IPS-11a (cell line): ENCODE measurements around the gene FOXJ3.

Source experiments
- H3K4me3 ChIP-seq: one replicate; pipeline ENCODE4 v1.5.1; 2013; ENCODE audit warnings: low read depth, low read length, control low read depth

FOXJ3 gene

DNA sequence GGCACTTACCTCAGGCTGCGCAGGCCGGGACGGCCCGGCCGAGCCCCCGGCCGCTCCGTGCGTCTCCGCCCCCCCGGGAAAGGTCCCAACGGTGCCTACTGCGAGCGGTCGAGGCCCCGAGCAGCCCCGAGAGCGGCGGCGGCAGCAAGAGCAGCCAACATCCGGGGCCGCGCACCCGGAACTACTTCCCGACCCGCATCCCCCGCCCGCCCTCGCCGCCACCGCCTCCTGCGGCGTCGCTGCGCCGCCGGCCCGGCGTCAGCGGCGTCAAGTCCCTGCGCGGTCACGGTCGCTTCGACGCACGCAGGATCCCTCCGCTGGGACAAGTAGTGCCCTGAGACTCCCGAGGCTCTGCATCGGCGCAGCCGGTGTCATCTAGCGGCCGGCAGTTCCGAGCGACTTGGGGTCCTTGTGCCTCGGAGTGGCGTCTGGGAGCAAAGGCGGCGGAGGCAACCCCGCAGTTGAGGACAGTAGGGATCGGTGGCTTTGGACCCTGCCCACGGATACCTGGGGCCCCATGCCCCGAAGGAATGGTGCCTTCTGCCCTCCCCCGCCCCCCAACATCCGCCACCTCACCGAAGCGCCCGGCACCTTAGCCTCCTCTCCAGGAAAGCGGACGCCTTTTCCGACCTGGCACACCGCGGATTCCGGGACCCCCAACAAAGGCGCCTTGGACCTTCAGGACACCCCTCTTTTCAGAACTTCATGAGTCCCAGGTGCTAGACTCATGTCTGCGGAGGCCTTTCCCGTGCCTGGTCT, at the start of gene FOXJ3:
TSS of gene FOXJ3 (minus strand) at position 186 of the 759 bp plus-strand sequence. CDS start 24,142 bp downstream, outside the sequence.
- peak within 1 kb of the TSS; percentile 83 for H3K4me3 ChIP-seq

DNA sequence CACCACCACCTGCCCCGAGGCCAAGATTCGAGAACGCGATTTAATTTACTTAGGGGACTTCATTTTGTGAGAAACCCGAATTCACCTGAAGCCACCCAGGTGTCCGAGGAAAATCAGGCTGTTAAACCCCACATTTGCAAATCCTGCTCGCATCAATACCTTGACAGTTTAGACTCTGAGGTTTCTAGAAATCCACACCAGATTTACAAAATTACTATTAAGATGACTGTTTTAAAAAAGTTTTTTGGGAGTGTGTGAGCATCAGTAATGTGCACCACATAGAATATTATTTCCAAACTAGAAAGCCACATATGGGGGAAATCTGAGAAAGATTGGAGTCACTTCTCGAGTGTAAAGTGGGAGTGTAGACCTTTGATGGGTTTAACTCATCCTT, 46.2 kb upstream of the FOXJ3 start:
- peak overlapping the region; percentile 64 for H3K4me3 ChIP-seq

DNA sequence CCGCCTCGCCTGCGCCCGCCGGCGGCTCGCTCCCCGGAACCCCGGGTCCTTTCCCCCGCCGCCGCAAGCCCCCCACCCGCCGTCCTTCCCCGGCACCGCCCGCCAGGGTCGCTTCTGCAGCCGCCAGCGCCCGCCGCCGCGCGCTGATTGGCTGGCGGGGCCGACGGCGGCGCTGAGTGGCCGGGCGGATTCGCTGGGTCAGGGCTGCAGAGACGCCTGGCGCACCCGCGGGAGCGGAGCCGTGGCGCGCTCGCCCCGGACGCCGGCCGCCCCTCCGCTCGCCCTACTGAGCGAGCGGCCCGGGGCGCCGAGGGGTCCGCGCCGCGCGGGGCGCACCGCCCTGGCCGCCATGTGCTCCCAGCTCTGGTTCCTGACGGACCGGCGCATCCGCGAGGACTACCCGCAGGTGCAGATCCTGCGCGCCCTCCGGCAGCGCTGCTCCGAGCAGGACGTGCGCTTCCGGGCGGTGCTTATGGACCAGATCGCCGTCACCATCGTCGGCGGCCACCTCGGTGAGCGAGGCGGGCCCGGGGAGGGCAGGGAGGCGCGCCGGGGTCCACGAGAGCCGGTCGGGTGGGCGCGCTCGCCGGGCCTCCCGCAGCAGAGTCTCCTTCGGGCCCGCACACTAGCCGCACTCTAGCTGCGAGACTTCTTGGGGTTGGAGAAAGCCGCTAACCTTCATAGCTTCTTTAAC, 45.7 kb upstream of the FOXJ3 start, which contains the start of gene RIMKLA:
TSS of gene RIMKLA (plus strand) at position 207 of the 694 bp plus-strand sequence. CDS start at position 350, 143 bp downstream.
- H3K4me3 ChIP-seq, result peak within 1 kb of the TSS; percentile 64

DNA sequence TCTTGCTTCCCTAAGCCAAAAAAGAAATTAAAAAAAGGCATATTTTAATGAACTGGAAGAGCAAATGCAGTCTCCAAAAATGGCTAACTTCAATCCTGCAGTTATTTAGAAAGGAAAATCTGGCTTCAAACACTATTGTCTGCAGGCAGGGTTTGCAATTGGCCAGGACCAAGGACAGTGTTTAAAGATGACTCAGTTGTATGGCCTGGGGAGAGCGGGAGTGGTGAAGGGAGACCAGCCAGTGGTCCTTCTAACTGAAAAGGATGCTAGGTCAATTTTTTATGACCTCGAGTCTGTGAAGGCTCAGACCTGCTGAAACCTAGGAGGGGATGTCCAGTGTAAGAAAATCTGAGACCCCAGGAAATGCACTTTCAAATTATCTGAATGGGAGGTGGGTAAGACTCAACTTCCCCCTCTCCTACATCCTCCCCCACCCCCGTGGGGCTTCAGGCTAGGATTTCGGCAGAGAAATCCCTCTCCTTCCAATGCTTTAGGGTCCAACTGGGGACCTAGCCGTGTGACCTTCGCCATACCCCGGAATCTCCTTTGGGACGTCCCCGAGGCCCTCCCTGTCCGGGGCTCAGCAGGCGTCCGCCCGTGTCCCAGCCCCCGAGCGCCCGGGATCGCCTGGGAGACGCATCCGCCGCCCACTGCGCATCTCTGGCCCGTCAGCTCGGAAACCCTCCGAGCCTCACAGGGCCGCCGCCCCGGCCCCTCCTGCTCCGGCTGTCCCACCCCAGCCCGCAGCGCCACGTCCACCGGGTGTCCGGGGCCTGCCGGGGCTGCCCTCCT, 45.0 kb upstream of the FOXJ3 start:
- peak overlapping the region; percentile 64 for H3K4me3 ChIP-seq

DNA sequence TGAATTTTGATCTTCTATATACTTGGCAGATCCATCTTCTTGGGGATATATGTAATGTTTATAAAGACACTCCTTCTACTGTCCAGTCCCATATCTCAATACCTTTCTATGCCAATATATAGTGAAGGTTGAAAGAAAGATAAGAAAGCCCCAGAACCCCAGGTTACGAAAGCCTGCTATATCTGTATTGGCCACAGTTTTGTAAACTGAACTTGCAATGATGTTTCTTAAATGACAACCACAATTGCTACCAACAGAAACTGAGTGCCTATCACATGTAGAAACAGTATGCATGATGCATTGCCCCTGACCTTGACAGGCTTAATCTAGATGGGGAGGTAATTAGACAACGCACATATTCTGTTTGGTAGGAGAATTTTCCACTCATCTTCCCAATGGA, 37.8 kb upstream of the FOXJ3 start:
- no peak overlapping the region for H3K4me3 ChIP-seq

DNA sequence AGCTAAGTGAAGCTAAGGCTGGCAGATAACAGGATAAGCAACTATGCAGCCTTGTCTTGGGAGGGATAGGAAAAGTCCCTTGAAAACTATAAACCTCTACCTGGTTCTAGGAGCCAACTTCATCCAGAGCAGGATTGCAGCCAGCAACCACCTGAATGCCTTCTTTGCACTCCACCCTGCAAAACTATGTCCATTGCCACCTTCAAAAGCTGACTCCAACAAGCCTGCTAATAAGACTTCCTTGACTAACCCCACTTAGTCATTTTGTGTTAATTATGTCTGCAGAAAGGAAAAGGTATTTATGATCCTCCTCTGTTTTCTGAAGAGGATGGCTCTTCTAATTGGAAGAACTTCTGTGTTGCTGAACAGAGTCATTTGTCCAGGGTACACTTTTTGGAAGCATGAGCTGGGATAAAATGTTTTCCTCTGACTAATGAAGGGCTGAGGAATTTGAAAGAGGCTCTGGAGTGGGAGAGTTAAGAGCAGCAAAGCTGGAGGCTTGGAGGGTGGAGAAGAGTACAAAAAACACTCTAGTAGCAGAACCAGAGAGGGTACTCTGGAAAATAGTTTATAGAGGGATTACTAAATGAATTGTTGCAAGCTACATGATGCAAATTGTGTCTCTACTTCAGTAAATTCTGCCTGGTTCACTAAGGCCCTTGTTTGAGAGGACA, 36.0 kb upstream of the FOXJ3 start:
- H3K4me3 ChIP-seq, result no peak overlapping the region

DNA sequence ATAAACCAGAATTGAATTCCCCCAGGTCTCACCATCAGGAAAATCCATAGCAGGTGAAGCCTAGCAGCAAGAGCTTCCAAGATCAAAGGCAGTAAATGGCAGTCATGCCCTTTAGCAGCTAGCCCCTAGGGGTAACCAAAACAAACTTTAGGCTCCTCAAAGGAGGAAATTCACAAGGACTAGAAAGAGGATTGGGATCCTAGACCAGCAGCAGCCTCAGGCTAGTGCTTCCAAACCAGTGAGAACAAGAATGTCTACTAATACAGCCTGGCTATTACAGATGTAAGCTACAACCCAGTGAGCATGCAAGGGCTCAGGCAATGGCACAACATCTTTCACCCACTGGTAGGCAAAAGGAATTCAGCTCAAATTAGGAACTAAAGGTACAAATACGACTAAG, 34.4 kb upstream of the FOXJ3 start:
- H3K4me3 ChIP-seq, result no peak overlapping the region

DNA sequence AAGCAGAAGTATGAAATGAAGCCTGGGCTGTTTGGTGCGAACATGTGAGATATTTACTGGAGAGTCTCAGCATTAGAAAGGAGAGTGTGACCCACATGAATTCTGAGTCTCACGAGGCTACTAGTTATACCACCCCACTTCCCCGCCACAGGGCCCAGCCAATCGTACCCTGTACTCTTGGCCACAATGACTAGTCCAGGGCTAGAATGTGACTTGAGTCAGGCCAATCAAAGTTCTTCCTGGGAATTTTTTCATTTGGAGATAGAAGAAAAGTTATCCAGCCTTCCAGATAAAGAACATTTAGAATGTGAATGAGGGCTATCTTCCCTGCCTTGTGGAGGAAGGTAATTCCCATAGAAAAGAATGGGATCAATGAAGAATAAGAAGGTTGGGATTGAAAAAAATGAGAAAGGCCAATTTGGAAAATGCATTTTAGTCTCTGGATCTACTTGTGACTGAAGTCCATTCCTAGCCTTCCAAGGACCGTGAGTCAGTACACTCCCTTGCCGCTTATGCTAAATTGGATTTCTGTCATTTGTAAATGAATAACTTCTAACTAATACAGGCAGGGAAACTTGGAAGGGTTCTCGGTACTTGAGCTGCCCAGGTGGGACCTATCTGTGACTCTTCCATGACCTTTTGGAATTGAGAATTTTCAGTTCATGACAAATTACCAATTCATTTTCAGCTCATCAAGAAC, 33.2 kb upstream of the FOXJ3 start:
- H3K4me3 ChIP-seq, result no peak overlapping the region

DNA sequence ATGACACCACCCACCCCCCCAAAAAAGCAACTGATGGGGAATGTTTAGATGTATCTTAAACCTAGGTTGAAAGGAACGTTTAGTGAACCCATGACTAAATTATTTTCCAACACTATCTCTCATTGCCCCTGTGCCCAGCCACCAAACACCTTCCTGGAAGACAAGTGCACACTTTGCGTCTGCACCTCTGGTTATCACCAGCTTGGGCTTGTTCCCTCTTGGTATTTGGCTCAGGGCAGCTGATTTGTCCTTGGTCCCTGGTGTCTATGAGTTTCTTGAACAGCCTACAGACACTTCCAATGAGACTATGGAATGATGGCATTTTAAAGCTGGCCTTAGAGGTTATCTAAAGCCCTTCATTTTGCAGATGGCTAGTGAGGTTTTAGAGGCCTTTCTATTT, 30.1 kb upstream of the FOXJ3 start:
- no peak overlapping the region for H3K4me3 ChIP-seq

DNA sequence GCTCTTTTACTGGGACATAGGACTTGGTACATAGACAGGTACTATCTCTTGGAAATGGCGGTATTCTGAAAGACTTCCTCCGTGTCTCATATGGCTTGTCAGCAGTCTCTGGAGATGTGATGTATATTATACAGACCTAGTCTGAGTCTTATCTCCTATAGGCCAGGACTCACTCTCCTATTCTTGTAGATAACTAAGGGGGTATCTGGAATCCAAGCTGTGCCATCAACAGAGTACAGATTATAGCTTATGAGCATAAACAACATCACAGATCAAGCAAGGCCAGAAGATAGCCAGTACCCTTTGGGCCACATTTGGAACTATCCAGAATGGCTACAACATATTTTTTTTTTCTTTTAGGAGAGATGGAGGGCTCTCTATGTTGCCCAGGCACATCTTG, 29.5 kb upstream of the FOXJ3 start:
- no peak overlapping the region for H3K4me3 ChIP-seq

DNA sequence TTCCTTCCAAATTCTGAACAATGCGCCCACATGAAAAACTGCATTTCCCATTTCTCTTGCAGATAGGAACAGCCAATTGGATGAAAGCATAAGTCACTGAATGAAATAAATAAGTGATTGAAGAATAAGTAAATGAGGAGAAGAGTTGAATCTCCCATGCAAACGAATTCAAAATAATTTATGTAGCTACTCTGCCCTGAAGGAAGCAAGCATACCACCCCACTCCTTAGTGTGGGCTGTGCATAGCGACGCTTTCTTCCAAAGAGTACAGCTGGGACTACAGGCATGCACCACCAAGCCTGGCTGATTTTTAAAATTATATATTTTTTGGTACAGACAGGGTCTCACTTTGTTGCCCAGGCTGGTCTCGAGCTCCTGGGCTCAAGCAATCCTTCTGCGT, 29.1 kb upstream of the FOXJ3 start:
- no peak overlapping the region for H3K4me3 ChIP-seq

DNA sequence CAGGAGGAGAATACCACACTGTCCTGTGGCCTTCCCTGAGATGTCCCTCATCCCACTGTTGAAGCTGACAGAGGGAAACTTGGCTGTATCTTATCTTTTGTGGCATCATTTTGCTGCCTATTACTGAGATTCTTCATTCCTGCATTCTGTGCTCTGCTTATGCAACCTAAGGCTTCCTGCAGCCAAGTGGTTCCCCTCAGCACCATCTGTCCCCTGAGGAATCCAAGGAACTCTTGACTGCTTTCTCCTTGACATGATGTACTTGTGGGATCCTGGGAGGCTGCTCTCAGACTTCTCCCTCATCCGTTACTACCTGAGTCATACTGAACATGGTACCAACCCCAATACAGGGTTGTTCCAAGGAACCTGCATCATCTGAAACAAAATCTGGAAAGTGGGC, 24.4 kb upstream of the FOXJ3 start:
- no peak overlapping the region for H3K4me3 ChIP-seq

DNA sequence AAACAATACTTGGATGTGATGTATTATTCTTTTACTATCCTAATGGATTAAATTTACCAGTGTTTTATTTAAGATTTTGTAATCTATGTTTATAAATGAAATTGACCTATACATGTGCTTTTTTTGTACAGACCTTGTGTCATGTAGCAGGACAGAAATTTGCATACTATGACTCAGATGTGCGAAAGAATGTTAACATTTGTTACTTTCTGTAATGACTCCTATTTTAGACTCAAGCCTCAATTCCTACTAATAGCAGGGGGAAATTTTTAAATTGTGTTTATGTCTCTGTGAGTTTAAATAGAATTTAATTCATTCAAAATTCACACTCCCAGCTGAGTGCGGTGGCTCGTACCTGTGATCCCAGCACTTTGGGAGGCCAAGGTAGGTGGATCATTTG, 23.8 kb upstream of the FOXJ3 start:
- H3K4me3 ChIP-seq, result no peak overlapping the region

DNA sequence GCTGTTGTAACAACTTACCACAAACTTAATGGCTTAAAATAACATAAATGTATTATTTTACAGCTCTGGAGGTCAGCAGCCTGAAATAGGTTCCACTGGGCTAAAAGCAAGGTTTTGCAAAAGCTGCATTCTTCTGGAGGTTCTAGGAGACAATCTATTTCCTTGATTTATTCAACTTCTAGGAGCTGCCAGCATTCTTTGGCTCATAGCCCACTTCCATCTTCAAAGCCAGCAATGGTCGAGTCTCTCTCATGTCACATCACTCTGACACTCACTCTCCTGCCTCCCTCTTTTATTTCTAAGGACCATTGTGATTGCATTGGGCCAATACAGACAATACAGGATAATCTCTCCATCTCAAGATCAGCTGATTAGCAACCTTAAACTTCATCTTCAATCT, 15.1 kb upstream of the FOXJ3 start:
- H3K4me3 ChIP-seq, result no peak overlapping the region

DNA sequence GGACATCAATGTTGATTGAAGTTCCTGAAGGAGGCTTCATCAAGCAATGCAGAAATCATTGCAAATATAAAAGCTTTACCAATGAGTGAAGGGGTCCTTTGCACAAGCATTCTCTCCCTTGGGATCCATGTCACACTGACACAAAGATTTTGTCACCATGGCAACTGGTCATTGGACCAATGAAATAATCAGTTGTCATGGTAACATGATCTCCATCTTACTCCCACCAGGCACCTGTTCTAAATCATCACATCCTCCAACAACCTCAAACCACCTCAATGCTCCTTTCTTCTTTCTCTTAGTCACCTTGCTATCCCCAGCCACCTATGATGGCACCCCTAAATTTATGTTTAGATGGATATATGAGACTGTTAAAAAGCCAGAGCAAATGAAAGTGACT, 13.5 kb upstream of the FOXJ3 start:
- no peak overlapping the region for H3K4me3 ChIP-seq

DNA sequence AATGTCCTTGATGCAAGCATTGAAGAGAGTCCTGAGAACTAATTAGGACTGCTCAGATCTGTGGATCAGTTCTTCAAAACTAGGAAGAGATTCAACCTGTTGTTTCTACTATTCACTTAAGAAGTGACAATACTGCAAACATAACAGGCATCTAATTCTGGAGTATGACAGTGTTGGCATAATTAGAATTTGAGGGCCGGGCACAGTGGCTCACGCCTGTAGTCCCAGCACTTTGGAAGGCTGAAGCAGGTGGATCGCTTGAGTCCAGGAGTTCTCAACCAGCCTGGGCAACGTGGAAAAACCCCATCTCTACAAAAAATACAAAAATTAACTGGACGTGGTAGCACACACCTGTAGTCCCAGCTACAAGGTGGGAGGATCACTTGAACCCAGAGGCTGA, 8.0 kb upstream of the FOXJ3 start:
- no peak overlapping the region for H3K4me3 ChIP-seq

DNA sequence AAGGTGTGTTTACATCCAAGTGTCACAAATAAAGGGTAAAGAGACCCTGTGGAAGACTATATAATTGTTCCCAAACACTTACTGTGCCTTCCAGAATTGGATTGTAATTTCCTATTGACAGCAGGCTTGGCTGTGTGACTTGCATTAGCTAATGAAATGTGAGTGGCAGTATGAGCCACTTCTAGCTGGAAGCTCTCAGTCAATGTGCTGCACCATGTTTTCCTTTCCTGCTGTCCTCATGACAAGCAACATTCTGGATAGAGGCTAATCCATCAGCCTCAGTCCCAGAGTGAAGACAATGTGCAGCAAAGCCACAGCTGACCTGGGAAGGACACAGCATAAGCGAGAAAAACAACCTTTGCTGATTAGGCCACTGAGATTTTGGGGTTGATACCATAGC, 5.9 kb upstream of the FOXJ3 start:
- no peak overlapping the region for H3K4me3 ChIP-seq

DNA sequence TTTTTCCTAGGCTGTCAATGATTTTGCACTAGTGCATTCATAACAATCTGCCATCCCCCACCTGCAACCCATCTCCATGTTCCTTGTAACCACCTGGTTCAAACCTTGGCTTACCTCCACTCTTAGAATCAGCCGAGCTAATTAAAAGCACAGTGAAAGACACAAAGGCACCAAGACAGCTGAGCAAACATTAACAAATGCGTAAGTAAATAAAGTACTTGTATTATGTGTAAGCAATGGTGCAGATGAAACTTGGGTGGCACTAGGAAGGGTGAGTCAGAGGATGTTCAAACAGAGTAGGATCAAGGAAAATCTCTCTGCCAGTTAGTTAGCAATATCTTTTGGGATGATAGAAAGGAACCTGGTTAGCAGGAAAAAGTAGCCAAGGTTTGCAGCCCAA, 5.1 kb upstream of the FOXJ3 start:
- no peak overlapping the region for H3K4me3 ChIP-seq

DNA sequence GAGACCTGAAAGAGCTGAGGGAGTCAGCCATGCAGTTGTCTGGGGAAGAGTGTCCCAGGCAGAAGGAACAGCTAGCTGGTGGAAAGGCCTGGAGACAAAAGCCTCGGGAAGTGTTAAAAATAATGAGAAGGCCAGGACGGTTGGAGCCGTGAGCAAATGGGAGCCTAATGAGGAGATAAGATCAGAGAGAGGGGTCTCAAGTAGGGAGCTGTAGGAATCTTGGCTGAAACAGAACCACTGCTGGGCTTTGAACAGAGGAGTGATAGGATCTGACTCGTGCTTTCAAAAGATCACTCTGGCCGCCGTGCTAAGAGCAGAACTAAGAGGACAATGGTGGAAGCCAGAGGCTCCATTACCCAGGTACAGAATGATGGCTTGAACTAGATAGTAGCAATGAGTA, 1.9 kb upstream of the FOXJ3 start:
- no peak overlapping the region for H3K4me3 ChIP-seq

DNA sequence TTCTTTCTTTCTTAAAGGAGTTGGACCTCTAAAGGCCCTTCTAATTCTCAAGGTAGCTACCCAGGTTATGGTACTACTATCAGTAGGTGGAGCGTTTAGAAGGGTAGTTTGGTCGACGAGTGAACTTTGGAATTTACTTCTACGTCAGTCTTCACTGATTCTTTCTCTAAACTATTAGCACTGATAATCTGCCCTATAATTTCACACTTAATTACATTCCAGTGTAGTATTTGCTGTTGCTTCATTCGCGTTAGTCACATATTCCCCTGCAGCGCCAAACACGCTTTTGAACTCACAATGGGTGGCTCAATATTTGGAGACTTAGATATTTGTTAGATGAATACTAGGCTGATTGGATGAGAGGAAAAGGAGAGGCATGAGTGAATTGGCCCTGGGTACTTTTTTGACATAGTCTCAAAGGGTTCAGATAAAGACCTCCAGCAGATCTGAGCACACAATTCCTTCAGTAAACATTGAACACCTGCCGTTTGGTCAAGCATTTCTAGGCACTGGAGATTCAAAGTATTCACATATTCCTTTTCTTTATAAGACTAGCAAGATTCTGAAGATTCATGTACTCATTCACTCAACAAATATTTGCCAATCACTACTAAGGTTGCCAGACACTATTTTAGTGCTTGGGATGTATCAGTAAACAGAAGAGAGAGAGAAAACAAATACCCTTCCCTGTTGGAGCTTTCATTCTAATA, 929 bp upstream of the FOXJ3 start:
- H3K4me3 ChIP-seq, result peak overlapping the region; percentile 83
